ENCODE measurements around the gene ENTPD8. TPM values are rescaled to one million over a fixed set of nuclear protein-coding genes. Genes with fewer than 3 reads are reported as not detected.

ENTPD8 gene
- total and polyA plus RNA-seq, 10 of the 15 experiments (the other 5 are each of a cell fraction or from before 2014, with no cell fraction given): not detected

- ChIA-PET POLR2A (no interaction called here), RAD21 (ENCODE audit: unreplicated experiment) (no interaction called here), SMC1A (ENCODE audit: uncharacterized antibody, unreplicated experiment) (no interaction called here), CTCF (no interaction called here)
- H3K27me3 ChIP-seq (replicated peaks in 1 of 2; ENCODE audit: control insufficient read depth in 2 of 2, insufficient read depth in 2 of 2, low read length in 1 of 2): no peaks in the 10 kb centered on the region; a peak in 1 of 4 replicates
- H3K9ac ChIP-seq (ENCODE audit: control insufficient read depth, insufficient read depth, low read length): no peak overlapping the region
- ATAC-seq: no peak
- intact Hi-C loops (cut with micrococcal nuclease; ENCODE audit: unreplicated experiment): loop anchor here (10.0 kb wide), 1 partner anchor 57 kb away; no protein-coding TSS in a partner anchor
- 82% methylated on average over 7 of the region's 7 CpGs for WGBS (ENCODE audit: insufficient coverage, insufficient replicate concordance, low lambda C conversion rate, missing lambda C conversion rate)
- BruUV-seq (replicated peaks): no TSS peak
- H3K4me1 ChIP-seq (ENCODE audit: control insufficient read depth, insufficient read depth, low read length): no peaks in the 10 kb centered on the region
- no peaks in the 10 kb centered on the region for H3K79me2 ChIP-seq (ENCODE audit: control insufficient read depth, insufficient read depth, low read length)
- H3K9me3 ChIP-seq (replicated peaks; ENCODE audit: control insufficient read depth, insufficient read depth, low read length): no peaks in the 10 kb centered on the region; the same call in 2 of the 3 replicates
- no peak overlapping the region for H3K4me3 ChIP-seq
- H3K4me2 ChIP-seq (ENCODE audit: control insufficient read depth, insufficient read depth): no peak overlapping the region
- no peak overlapping the region for H2AFZ ChIP-seq (ENCODE audit: control insufficient read depth, low read depth, low read length)
- no peak for FAIRE-seq
- DNase-seq (ENCODE audit: low read depth, low spot score): no peak
- no peaks in the 10 kb centered on the region for H4K20me1 ChIP-seq (ENCODE audit: control insufficient read depth, insufficient read depth)
- H3K27ac ChIP-seq (ENCODE audit: control insufficient read depth, insufficient read depth): no peak overlapping the region
- in situ Hi-C loops (cut with MboI): no loop called here
- H3K36me3 ChIP-seq (ENCODE audit: control insufficient read depth in 2 of 2, insufficient read depth in 2 of 2, low read length in 1 of 2): no peaks in the 10 kb centered on the region
- TF ChIP-seq ZSCAN29 (IDR thresholded peaks at IDR 0.05): no peak
- no peak for TF ChIP-seq CEBPB (IDR thresholded peaks at IDR 0.05; ENCODE audit: borderline replicate concordance in 1 of 2, low read depth in 2 of 2, low read length in 2 of 2)
- no peak for TF ChIP-seq PKNOX1 (IDR thresholded peaks at IDR 0.05)
- TF ChIP-seq, protein P1, sequence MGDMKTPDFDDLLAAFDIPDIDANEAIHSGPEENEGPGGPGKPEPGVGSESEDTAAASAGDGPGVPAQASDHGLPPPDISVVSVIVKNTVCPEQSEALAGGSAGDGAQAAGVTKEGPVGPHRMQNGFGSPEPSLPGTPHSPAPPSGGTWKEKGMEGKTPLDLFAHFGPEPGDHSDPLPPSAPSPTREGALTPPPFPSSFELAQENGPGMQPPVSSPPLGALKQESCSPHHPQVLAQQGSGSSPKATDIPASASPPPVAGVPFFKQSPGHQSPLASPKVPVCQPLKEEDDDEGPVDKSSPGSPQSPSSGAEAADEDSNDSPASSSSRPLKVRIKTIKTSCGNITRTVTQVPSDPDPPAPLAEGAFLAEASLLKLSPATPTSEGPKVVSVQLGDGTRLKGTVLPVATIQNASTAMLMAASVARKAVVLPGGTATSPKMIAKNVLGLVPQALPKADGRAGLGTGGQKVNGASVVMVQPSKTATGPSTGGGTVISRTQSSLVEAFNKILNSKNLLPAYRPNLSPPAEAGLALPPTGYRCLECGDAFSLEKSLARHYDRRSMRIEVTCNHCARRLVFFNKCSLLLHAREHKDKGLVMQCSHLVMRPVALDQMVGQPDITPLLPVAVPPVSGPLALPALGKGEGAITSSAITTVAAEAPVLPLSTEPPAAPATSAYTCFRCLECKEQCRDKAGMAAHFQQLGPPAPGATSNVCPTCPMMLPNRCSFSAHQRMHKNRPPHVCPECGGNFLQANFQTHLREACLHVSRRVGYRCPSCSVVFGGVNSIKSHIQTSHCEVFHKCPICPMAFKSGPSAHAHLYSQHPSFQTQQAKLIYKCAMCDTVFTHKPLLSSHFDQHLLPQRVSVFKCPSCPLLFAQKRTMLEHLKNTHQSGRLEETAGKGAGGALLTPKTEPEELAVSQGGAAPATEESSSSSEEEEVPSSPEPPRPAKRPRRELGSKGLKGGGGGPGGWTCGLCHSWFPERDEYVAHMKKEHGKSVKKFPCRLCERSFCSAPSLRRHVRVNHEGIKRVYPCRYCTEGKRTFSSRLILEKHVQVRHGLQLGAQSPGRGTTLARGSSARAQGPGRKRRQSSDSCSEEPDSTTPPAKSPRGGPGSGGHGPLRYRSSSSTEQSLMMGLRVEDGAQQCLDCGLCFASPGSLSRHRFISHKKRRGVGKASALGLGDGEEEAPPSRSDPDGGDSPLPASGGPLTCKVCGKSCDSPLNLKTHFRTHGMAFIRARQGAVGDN (IDR thresholded peaks at IDR 0.05): no peak
- no peak for TF ChIP-seq EP300 (IDR thresholded peaks at IDR 0.05; ENCODE audit: borderline replicate concordance in 1 of 2, control insufficient read depth in 1 of 2, low read depth in 2 of 2, low read length in 2 of 2)
- TF ChIP-seq MEF2A (IDR thresholded peaks at IDR 0.05; ENCODE audit: insufficient read depth, low read depth, low read length): no peak
- no peak for TF ChIP-seq IRF4 (IDR thresholded peaks at IDR 0.05; ENCODE audit: low read depth, low read length)
- TF ChIP-seq SREBF2 (IDR thresholded peaks at IDR 0.05; ENCODE audit: low read length): no peak
- no peak for TF ChIP-seq ZNF622 (IDR thresholded peaks at IDR 0.05)
- TF ChIP-seq, protein P2, sequence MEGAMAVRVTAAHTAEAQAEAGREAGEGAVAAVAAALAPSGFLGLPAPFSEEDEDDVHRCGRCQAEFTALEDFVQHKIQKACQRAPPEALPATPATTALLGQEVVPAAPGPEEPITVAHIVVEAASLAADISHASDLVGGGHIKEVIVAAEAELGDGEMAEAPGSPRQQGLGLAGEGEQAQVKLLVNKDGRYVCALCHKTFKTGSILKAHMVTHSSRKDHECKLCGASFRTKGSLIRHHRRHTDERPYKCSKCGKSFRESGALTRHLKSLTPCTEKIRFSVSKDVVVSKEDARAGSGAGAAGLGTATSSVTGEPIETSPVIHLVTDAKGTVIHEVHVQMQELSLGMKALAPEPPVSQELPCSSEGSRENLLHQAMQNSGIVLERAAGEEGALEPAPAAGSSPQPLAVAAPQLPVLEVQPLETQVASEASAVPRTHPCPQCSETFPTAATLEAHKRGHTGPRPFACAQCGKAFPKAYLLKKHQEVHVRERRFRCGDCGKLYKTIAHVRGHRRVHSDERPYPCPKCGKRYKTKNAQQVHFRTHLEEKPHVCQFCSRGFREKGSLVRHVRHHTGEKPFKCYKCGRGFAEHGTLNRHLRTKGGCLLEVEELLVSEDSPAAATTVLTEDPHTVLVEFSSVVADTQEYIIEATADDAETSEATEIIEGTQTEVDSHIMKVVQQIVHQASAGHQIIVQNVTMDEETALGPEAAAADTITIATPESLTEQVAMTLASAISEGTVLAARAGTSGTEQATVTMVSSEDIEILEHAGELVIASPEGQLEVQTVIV (IDR thresholded peaks at IDR 0.05; ENCODE audit: borderline replicate concordance, partially characterized antibody): no peak
- TF ChIP-seq NR2F1 (conservative IDR thresholded peaks at IDR 0.05): no peak
Observed at GRCh38 chr9:137467896-137468295, 26.7 kb upstream of the ENTPD8 start.
